ENCODE results near the gene FARP2. TPM values are rescaled to one million over a fixed set of nuclear protein-coding genes. Genes with fewer than 3 reads are reported as not detected.
"Not testable (repeated sequence)": the region's sequence is repeated elsewhere in the genome, so short reads cannot be mapped to it uniquely, and the experiment has no call there.

Gene FARP2
- total RNA-seq, 6 experiments from 2014 or later = 38.3 to 46.4 (median 41.9) TPM

GRCh38 chr2:241379481-241380480, 23.7 kb downstream of the FARP2 start:
- TF ChIP-seq, protein P1, sequence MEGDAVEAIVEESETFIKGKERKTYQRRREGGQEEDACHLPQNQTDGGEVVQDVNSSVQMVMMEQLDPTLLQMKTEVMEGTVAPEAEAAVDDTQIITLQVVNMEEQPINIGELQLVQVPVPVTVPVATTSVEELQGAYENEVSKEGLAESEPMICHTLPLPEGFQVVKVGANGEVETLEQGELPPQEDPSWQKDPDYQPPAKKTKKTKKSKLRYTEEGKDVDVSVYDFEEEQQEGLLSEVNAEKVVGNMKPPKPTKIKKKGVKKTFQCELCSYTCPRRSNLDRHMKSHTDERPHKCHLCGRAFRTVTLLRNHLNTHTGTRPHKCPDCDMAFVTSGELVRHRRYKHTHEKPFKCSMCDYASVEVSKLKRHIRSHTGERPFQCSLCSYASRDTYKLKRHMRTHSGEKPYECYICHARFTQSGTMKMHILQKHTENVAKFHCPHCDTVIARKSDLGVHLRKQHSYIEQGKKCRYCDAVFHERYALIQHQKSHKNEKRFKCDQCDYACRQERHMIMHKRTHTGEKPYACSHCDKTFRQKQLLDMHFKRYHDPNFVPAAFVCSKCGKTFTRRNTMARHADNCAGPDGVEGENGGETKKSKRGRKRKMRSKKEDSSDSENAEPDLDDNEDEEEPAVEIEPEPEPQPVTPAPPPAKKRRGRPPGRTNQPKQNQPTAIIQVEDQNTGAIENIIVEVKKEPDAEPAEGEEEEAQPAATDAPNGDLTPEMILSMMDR (IDR thresholded peaks at IDR 0.05) = no peak
- Mint-ChIP-seq H3K27me3 (ENCODE audit: insufficient read depth) (no peaks in the 10 kb centered on the region), H3K9me3 (no peaks in the 10 kb centered on the region), H3K27ac (peak overlapping the region; percentile 75), H3K36me3 (ENCODE audit: low read depth) (peaks cover 39% of the 10 kb centered on the region), H3K4me1 (ENCODE audit: low read depth) (peaks cover 42% of the 10 kb centered on the region), H3K4me3 (peak overlapping the region; percentile 70)
- peak; percentile 47 for DNase-seq

- no peaks in the 10 kb centered on the region for H3K9me3 Mint-ChIP-seq
- no peak overlapping the region for H3K4me3 Mint-ChIP-seq
- peaks cover 24% of the 10 kb centered on the region for H3K36me3 Mint-ChIP-seq (ENCODE audit: low read depth)
These were observed 25.8 kb downstream of the FARP2 start for GRCh38 chr2:241381872-241382271.

DNA sequence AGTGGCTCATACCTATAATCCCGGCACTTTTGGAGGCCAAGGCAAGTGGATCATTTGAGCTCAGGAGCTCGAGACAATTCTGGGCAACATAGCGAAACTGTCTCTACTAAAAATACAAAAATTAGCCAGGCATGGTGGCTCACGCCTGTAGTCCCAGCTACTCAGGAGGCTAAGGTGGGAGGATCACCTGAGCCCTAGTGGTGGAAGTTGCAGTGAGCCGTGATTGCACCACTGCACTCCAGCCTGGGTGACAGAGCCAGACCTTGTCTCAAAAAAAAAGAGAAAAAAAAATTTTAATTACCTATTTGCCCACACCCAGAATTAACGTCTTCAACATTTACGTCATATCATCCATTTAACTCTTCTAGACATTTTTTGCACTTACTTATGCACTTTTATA, 29.4 kb downstream of the FARP2 start:
- Mint-ChIP-seq H3K36me3 (ENCODE audit: low read depth) (peaks cover 22% of the 10 kb centered on the region), H3K4me1 (ENCODE audit: low read depth) (peaks cover 25% of the 10 kb centered on the region)
- not testable (repeated sequence) for DNase-seq; H3K27me3 Mint-ChIP-seq (ENCODE audit: insufficient read depth); H3K4me3 Mint-ChIP-seq; H3K27ac Mint-ChIP-seq; H3K9me3 Mint-ChIP-seq

More at GRCh38 chr2:241381872-241382271, 25.8 kb downstream of the FARP2 start:
- DNase-seq = no peak
- Mint-ChIP-seq H3K27ac (no peak overlapping the region), H3K27me3 (ENCODE audit: insufficient read depth) (no peaks in the 10 kb centered on the region; the same call in 1 of the 2 replicates), H3K4me1 (ENCODE audit: low read depth) (peaks cover 37% of the 10 kb centered on the region)
- TF ChIP-seq, protein P1 (IDR thresholded peaks at IDR 0.05) = no peak

- H3K9me3 Mint-ChIP-seq = no peaks in the 10 kb centered on the region
These were observed 30.4 kb downstream of the FARP2 start for GRCh38 chr2:241386519-241386918.

GRCh38 chr2:241389697-241390096, 33.6 kb downstream of the FARP2 start:
- H3K4me3 Mint-ChIP-seq = no peak overlapping the region
- H3K27ac Mint-ChIP-seq = no peak overlapping the region
- peaks cover 5% of the 10 kb centered on the region; the same call in 1 of the 2 replicates for H3K36me3 Mint-ChIP-seq (ENCODE audit: low read depth)
- no peak for DNase-seq
- peaks cover 13% of the 10 kb centered on the region for H3K4me1 Mint-ChIP-seq (ENCODE audit: low read depth)
- TF ChIP-seq, protein P1 (IDR thresholded peaks at IDR 0.05) = no peak
- H3K9me3 Mint-ChIP-seq = no peaks in the 10 kb centered on the region
- H3K27me3 Mint-ChIP-seq (ENCODE audit: insufficient read depth) = no peaks in the 10 kb centered on the region; the same call in 1 of the 2 replicates

More at GRCh38 chr2:241386519-241386918, 30.4 kb downstream of the FARP2 start:
- peaks cover 14% of the 10 kb centered on the region for H3K4me1 Mint-ChIP-seq (ENCODE audit: low read depth)
- TF ChIP-seq, protein P1 (IDR thresholded peaks at IDR 0.05) = no peak
- H3K27me3 Mint-ChIP-seq (ENCODE audit: insufficient read depth) = no peaks in the 10 kb centered on the region; the same call in 1 of the 2 replicates
- H3K27ac Mint-ChIP-seq = no peak overlapping the region
- no peak for DNase-seq
- H3K36me3 Mint-ChIP-seq (ENCODE audit: low read depth) = peaks cover 22% of the 10 kb centered on the region
- no peak overlapping the region for H3K4me3 Mint-ChIP-seq

Measured in HFFc6 (cell line).